CD4-positive, alpha-beta T cell (primary cell): ENCODE results near the gene ABHD16A. TPM values are rescaled to one million over a fixed set of nuclear protein-coding genes. Genes with fewer than 3 reads are reported as not detected.

Experiments used
- ATAC-seq: fragments of 200-7000 bp; cut with Tn5 transposase; one replicate; pipeline ENCODE4 v1.10.0; 2022; ENCODE audit warnings: mild to moderate bottlenecking; ENCODE audit not compliant: poor library complexity
- CTCF ChIA-PET: fragments of 350-600 bp; sonication (Branson Sonifier 250); formaldehyde crosslinking; loops from one replicate; lab custom pipeline; 2021; ENCODE audit warnings: antibody characterized with exemption, inconsistent platforms; lab: Charles Lee
- POLR2A ChIA-PET: fragments of 350-600 bp; sonication (Branson Sonifier 250); formaldehyde crosslinking; loops from one replicate; lab custom pipeline; 2021; ENCODE audit warnings: antibody characterized with exemption, inconsistent platforms; lab: Charles Lee
- DNase-seq, 14 experiments: peaks; one replicate each; pipeline ENCODE4 v3.0.0-alpha.2; 2013 to 2020; ENCODE audit warnings: mixed read lengths in 2 of 14
- H3K27ac ChIP-seq, 2 donors: one replicate each; pipeline versions ENCODE4 v1.5.1 to v1.7.0; 2013; ENCODE audit warnings: low read length in 2 of 2, low read depth in 1 of 2, mild to moderate bottlenecking in 1 of 2
- H3K27me3 ChIP-seq, 2 experiments: 1 replicate in 1 of 2; 2 replicates in 1 of 2; pipeline versions ENCODE4 v1.6.1 to v1.7.0; 2013; ENCODE audit warnings: low read length in 2 of 2, control low read depth in 1 of 2, mild to moderate bottlenecking in 1 of 2, moderate library complexity in 1 of 2; ENCODE audit not compliant: insufficient read depth in 2 of 2, control insufficient read depth in 1 of 2
- H3K36me3 ChIP-seq: one replicate; pipeline ENCODE4 v1.6.1; 2013; ENCODE audit warnings: low read length, control low read depth; ENCODE audit not compliant: insufficient read depth
- H3K4me1 ChIP-seq: one replicate; pipeline ENCODE4 v1.6.1; 2013; ENCODE audit warnings: low read length, control low read depth; ENCODE audit not compliant: insufficient read depth
- H3K4me3 ChIP-seq: one replicate; pipeline ENCODE4 v1.5.1; 2013; ENCODE audit warnings: mild to moderate bottlenecking, low read length, moderate library complexity
- H3K9me3 ChIP-seq, 2 experiments: 1 replicate in 1 of 2; 2 replicates in 1 of 2; pipeline versions ENCODE4 v1.6.1 to v1.7.0; 2013; ENCODE audit warnings: low read length in 2 of 2, mild to moderate bottlenecking in 2 of 2, control low read depth in 1 of 2, moderate library complexity in 1 of 2; ENCODE audit not compliant: control insufficient read depth in 1 of 2, insufficient read depth in 1 of 2
- H3K27ac Mint-ChIP-seq: one replicate; pipeline ENCODE4 v1.8.0; 2020; ENCODE audit warnings: mixed read lengths
- H3K27me3 Mint-ChIP-seq: one replicate; pipeline ENCODE4 v1.8.0; 2021; ENCODE audit warnings: mixed read lengths
- H3K36me3 Mint-ChIP-seq: one replicate; pipeline ENCODE4 v1.8.0; 2021; ENCODE audit warnings: low read depth, mixed read lengths
- H3K4me1 Mint-ChIP-seq: one replicate; pipeline ENCODE4 v1.8.0; 2021; ENCODE audit warnings: low read depth, mixed read lengths
- H3K4me3 Mint-ChIP-seq: one replicate; pipeline ENCODE4 v1.8.0; 2020; ENCODE audit warnings: mild to moderate bottlenecking, mixed read lengths
- H3K9me3 Mint-ChIP-seq: one replicate; pipeline ENCODE4 v1.8.0; 2020; ENCODE audit warnings: mixed read lengths
- CTCF ChIP-seq: fragments of 200-600 bp; IDR thresholded peaks from one replicate; pipeline ENCODE4 v1.8.0; 2022; ENCODE audit warnings: antibody characterized with exemption, mild to moderate bottlenecking
- intact Hi-C, 2 experiments: fragments of 100-400 bp; cut with DNase I in 1 of 2; cut with micrococcal nuclease in 1 of 2; formaldehyde crosslinking; loops; one replicate each; pipeline versions ENCODE4 v1.15.1 to v1.9.0; 2023 to 2025; cut with DNase I, micrococcal nuclease
- total RNA-seq, 174 experiments: library from RNA in 2 of 174; stranded (reverse) in 2 of 174; gene quantifications; one replicate each; pipeline ENCODE4 v1.2.3 and lab custom pipeline; 2021 to 2026

The ABHD16A gene
- total RNA-seq, 2 experiments from 2014 or later = 52.3 to 59.3 TPM

GRCh38 chr6:31707701-31708100 lies 4.6 kb upstream of the ABHD16A start:
- peaks cover 13% of the 10 kb centered on the region for H3K4me1 Mint-ChIP-seq
- no peak for TF ChIP-seq CTCF
- no peaks in the 10 kb centered on the region for H3K27me3 Mint-ChIP-seq
- Histone ChIP-seq H3K4me1 (peaks cover 20% of the 10 kb centered on the region), H3K4me3 (no peak overlapping the region), H3K9me3 (no peaks in the 10 kb centered on the region), H3K27ac (no peak overlapping the region), H3K27me3 (no peaks in the 10 kb centered on the region), H3K36me3 (no peaks in the 10 kb centered on the region)
- H3K4me3 Mint-ChIP-seq = no peak overlapping the region
- ATAC-seq = no peak
- peaks cover 2% of the 10 kb centered on the region for H3K36me3 Mint-ChIP-seq
- intact Hi-C loops = no loop called here
- CTCF ChIA-PET = no interaction called here
- H3K27ac Mint-ChIP-seq = no peak overlapping the region
- POLR2A ChIA-PET = interaction anchor here (1.8 kb wide), 1 partner anchor 88 kb away, joined by 5 read pairs; no protein-coding TSS in a partner anchor
- H3K9me3 Mint-ChIP-seq = no peaks in the 10 kb centered on the region
- DNase-seq = no peak

GRCh38 chr6:31706599-31706998 lies 3.5 kb upstream of the ABHD16A start, which contains the start of gene LY6G6F:
LY6G6F (plus strand) TSS chr6:31706866; CDS start chr6:31706907, 41 bp downstream.
- ChIA-PET POLR2A (interaction anchor here (1.8 kb wide), 1 partner anchor 87 kb away, joined by 5 read pairs; no protein-coding TSS in a partner anchor), CTCF (interaction anchor here (0.7 kb wide), 1 partner anchor 78 kb away, joined by 4 read pairs; no protein-coding TSS in a partner anchor)
- H3K4me1 Mint-ChIP-seq = peaks cover 17% of the 10 kb centered on the region
- Histone ChIP-seq H3K9me3 (no peaks in the 10 kb centered on the region), H3K36me3 (no peaks in the 10 kb centered on the region), H3K4me3 (no peak within 1 kb of the TSS), H3K4me1 (peaks cover 29% of the 10 kb centered on the region), H3K27me3 (no peaks in the 10 kb centered on the region), H3K27ac (no peak within 1 kb of the TSS)
- no peak within 1 kb of the TSS for H3K4me3 Mint-ChIP-seq
- H3K27me3 Mint-ChIP-seq = no peaks in the 10 kb centered on the region
- no peak for ATAC-seq
- H3K27ac Mint-ChIP-seq = no peak within 1 kb of the TSS
- no peak for DNase-seq
- peaks cover 11% of the 10 kb centered on the region for H3K36me3 Mint-ChIP-seq
- no peak for TF ChIP-seq CTCF
- intact Hi-C loops = no loop called here
- H3K9me3 Mint-ChIP-seq = no peaks in the 10 kb centered on the region

- Mint-ChIP-seq H3K36me3 (peaks cover 18% of the 10 kb centered on the region), H3K27ac (no peak overlapping the region), H3K4me3 (no peak overlapping the region), H3K9me3 (no peaks in the 10 kb centered on the region), H3K4me1 (peaks cover 23% of the 10 kb centered on the region), H3K27me3 (no peaks in the 10 kb centered on the region)
- no peaks in the 10 kb centered on the region for H3K27me3 ChIP-seq
- intact Hi-C loops = loop anchor here in 1 of 2 experiments (2.0 kb wide), 1 partner anchor 25 kb away; no protein-coding TSS in a partner anchor
- DNase-seq (no peak), ATAC-seq (no peak)
- TF ChIP-seq CTCF = no peak
- CTCF ChIA-PET = interaction anchor here (0.7 kb wide), 1 partner anchor 77 kb away, joined by 4 read pairs; no protein-coding TSS in a partner anchor
- H3K4me3 ChIP-seq = no peak overlapping the region
- H3K9me3 ChIP-seq = no peaks in the 10 kb centered on the region
- peaks cover 29% of the 10 kb centered on the region for H3K4me1 ChIP-seq
- H3K27ac ChIP-seq = no peak overlapping the region
- POLR2A ChIA-PET = interaction anchor here (0.9 kb wide), 1 partner anchor 101 kb away, joined by 3 read pairs; no protein-coding TSS in a partner anchor
- H3K36me3 ChIP-seq = no peaks in the 10 kb centered on the region
These were observed 2.8 kb upstream of the ABHD16A start for GRCh38 chr6:31705931-31706330.
